PFSK-1 (cell line): ENCODE data around the gene SPOUT1.

Experiments
- FOXP2 ChIP-seq: optimal IDR thresholded peaks from 2 replicates; pipeline ENCODE3; 2011; ENCODE audit warnings: borderline replicate concordance, control low read depth, inconsistent platforms; ENCODE audit not compliant: insufficient read depth; ENCODE audit errors: extremely low read length, extremely low read depth
- POLR2AphosphoS5 ChIP-seq: IDR thresholded peaks from 2 replicates; pipeline ENCODE4 v1.6.1; 2012; ENCODE audit warnings: low read depth, mild to moderate bottlenecking, control low read depth, low read length, moderate library complexity
- REST ChIP-seq, 2 experiments: IDR thresholded peaks; 2 replicates each; pipeline versions ENCODE4 v1.6.1 to v1.8.0; 2011 to 2012; ENCODE audit warnings: low read depth in 2 of 2, low read length in 2 of 2, control low read depth in 1 of 2, inconsistent platforms in 1 of 2, mild to moderate bottlenecking in 1 of 2, moderate library complexity in 1 of 2; ENCODE audit not compliant: insufficient read depth in 1 of 2
- SIN3A ChIP-seq: IDR thresholded peaks from 2 replicates; pipeline ENCODE4 v1.6.1; 2012; ENCODE audit warnings: mild to moderate bottlenecking, low read length, moderate library complexity, borderline replicate concordance; ENCODE audit not compliant: insufficient read depth
- TAF1 ChIP-seq: IDR thresholded peaks from 2 replicates; pipeline ENCODE4 v1.6.1; 2012; ENCODE audit warnings: low read length, control low read depth, borderline replicate concordance; ENCODE audit not compliant: insufficient read depth

SPOUT1 gene

DNA sequence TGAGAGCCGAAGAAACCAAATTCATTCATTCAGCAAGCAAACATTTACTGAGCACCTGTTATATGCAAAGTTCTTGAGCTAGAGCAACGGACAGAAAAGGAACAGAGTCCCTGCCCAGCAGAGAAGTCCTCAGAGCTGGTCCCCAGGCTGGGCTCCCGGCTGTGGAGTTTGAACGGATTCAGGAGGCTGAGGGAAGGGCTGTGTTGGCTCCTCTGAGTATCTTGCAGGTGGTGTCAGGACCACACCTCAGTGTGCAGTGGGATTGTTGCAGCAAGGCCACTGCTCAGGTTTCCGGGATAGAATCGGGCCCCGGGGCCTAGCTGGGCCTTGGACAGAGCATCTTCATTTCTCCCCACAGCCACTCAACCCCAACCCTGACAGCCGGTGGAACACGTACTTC is 37.5 kb downstream of the SPOUT1 start:
- no peak for TF ChIP-seq SIN3A
- no peak for TF ChIP-seq TAF1
- no peak for TF ChIP-seq REST (IDR thresholded peaks at IDR 0.05; ENCODE audit: insufficient read depth in 1 of 2, low read depth in 2 of 2, low read length in 2 of 2)
- TF ChIP-seq POLR2AphosphoS5: no peak
- no peak for TF ChIP-seq FOXP2

DNA sequence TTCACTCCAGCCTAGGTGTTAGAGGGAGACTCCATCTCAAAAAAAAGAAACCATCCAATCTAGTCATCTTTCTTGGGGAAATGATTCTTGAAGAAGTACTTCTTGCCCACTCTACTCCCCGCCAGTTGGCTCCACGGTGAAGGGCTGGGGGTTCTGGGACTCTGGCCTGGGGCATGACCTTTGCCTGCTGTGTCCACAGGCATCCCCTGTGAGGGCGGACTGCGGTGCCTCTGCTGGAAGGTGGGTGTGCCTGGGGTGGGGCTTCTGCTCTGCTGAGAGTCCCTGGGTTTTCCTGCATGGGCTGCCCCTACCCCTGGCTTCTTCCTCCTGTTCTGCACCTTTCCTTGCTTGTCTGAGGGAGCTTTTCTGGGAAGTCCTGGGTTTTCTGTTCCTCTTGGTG is 39.1 kb downstream of the SPOUT1 start:
- TF ChIP-seq REST (IDR thresholded peaks at IDR 0.05; ENCODE audit: insufficient read depth in 1 of 2, low read depth in 2 of 2, low read length in 2 of 2): no peak
- no peak for TF ChIP-seq SIN3A
- TF ChIP-seq POLR2AphosphoS5: no peak
- no peak for TF ChIP-seq TAF1

DNA sequence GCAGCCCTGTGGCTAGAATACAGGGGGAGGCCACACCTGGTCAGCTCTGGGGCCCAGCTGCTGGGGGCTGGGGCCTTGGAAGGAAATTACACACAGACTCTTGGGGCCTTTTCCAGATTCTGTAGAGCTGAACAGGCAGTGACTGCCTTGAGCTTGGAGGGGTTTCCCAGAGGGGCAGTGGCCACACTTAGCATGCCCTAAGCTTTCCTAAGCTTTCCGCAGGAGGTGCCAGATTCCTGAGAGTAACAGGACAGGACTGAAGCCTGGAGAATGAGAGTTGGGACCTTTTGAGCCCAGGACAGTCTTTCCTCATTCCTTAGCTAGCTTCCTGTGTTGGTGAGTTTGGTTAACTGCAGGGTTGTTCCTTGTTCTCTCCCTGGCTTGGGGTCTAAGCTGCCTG is 41.1 kb downstream of the SPOUT1 start:
- no peak for TF ChIP-seq POLR2AphosphoS5
- TF ChIP-seq REST (IDR thresholded peaks at IDR 0.05; ENCODE audit: insufficient read depth in 1 of 2, low read depth in 2 of 2, low read length in 2 of 2): no peak
- TF ChIP-seq SIN3A: no peak
- no peak for TF ChIP-seq TAF1
- no peak for TF ChIP-seq FOXP2

DNA sequence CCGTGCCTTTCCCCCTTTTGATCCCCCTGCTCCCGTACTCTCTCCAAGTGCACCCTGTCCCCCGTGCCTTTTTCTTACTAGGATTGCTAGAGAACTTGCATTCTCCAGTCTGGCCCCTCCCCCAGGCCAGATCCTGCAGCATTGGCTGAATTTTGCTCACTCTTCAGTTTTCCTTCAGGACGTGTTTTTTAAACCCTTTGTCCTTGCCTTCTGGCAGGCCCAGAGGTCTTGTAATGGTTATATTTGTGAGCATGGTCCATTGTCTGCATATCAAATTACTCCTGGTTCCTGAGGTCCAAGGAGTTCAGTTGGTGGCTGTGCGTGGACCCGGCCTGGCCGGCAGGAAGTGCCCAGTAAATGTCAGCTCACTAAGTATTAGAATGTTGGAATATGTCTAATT is 41.9 kb downstream of the SPOUT1 start:
- no peak for TF ChIP-seq SIN3A
- TF ChIP-seq FOXP2: no peak
- no peak for TF ChIP-seq POLR2AphosphoS5
- no peak for TF ChIP-seq TAF1
- TF ChIP-seq REST (IDR thresholded peaks at IDR 0.05; ENCODE audit: insufficient read depth in 1 of 2, low read depth in 2 of 2, low read length in 2 of 2): no peak
